GM21423 (cell line): ENCODE measurements around the gene NXPE2.
"Not testable (repeated sequence)": the region's sequence is repeated elsewhere in the genome, so short reads cannot be mapped to it uniquely, and the experiment has no call there.

Source experiments
- ATAC-seq: cut with Tn5 transposase; IDR thresholded peaks from one replicate; pipeline ENCODE4 v1.9.1; 2021; ENCODE audit warnings: mild to moderate bottlenecking, moderate library complexity; ENCODE audit not compliant: unreplicated experiment

Gene NXPE2

DNA sequence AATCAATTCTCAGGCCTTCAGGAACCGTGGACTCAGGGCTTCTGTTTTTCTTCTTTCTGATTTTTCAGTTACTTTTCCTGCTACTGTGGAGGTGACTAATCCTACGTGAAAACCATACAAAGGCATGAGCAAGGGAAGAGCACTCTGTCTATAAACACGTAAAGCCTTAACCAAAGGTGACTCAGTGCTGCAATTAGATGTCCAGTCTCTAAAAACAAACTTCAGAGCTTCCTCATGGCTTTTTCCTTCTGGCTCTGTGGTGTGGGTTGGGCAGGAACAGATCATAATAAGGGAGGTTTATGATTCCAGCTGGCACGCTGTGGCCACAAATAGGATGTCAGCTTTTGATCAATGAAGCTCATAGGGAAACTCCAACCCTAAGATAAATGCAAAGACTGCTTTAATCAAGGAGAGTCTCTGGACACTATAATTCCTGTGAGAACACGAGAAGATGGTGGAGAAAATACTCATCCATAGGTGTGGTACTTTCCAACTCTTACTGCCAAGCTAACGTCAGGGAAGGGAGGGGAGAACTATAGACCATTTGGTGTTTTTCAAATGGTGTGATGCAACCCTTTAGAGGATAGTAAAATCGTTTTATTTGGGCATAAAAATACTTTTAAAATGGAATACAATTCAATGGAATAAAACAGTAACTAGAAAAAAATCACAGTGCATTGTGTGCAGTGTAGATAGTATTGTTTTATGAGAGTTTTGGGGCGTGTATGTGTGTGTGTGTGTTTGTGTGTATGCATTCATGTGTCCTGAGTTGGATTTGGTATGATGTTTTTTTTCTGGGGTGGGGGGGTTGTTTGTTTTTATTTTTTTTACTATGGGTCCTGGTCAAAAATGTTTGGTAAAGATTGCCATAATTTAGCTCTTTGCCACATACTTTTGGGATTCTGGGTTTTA is at the start of gene NXPE2:
Gene NXPE2, plus strand, starts transcription at position 403 of the 912 bp plus-strand sequence. Its CDS starts 49 bp downstream, at position 452.
- no peak for ATAC-seq

DNA sequence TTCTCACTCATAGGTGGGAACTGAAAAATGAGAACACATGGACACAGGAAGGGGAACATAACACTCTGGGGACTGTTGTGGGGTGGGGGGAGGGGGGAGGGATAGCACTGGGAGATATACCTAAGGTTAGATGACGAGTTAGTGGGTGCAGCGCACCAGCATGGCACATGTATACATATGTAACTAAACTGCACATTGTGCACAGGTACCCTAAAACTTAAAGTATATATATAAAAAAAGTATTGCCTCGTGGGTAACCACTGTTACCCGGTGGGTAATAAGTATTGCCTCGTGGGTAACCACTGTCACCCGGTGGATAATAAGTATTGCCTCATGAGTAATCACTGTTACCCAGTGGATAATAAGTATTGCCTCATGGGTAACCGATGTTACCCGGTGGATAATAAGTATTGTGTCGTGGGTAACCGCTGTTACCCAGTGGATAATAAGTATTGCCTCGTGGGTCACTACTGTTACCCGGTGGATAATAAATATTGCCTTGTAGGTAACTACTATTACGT is 46.8 kb upstream of the NXPE2 start:
- not testable (repeated sequence) for ATAC-seq

DNA sequence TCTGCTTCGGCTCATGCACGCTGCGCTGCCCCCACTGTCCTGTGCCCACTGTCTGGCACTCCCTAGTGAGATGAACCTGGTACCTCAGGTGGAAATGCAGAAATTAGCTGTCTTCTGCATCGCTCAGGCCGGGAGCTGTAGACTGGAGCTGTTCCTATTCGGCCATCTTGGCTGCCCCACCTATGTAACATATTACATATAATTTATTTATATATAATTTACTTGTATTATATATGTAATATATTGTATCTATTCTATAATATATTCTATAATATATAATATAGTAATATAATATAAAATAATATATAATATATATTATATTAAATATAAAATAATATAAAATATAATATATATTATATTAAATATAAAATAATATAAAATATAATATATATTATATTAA is 38.9 kb upstream of the NXPE2 start:
- not testable (repeated sequence) for ATAC-seq

DNA sequence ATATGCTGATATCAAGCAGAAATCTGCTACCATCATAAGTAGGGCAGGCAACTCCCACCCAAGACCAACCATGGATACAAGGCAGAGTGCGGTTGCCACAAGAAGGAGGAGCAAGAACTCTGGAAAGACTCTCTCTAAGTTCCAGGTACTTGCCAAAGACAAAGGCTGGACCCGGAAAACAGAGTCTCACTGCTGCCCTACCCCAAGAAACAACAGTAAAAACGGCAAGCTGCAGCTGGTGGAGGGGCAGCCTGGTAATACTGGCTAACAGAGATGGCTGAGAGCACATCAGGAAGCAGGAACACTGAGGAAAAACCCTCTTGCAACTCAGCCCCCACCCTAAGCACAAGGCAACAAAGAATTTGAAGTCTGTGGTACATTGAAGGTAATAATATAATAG is 27.7 kb upstream of the NXPE2 start:
- ATAC-seq = no peak

DNA sequence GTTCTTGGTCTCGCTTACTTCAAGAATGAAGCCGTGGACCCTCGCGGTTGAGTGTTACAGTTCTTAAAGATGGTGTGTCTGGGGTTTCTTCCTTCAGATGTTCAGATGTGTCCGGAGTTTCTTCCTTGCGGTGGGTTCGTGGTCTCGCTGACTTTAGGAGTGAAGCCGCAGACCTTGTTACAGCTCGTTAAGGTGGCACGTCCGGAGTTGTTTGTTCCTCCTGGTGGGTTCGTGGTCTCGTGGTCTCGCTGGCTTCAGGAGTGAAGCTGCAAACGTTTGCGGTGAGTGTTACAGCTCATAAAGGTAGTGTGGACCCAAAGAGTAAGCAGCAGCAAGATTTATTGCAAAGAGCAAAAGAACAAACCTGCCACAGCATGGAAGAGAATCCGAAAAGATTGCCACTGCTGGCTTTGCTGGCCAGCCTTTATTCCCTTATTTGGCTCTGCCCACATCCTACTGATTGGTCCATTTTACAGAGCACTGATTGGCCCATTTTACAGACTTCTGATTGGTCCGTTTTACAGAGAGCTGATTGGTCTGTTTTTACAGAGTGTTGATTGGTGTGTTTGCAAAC is 27.1 kb upstream of the NXPE2 start:
- ATAC-seq = no peak

DNA sequence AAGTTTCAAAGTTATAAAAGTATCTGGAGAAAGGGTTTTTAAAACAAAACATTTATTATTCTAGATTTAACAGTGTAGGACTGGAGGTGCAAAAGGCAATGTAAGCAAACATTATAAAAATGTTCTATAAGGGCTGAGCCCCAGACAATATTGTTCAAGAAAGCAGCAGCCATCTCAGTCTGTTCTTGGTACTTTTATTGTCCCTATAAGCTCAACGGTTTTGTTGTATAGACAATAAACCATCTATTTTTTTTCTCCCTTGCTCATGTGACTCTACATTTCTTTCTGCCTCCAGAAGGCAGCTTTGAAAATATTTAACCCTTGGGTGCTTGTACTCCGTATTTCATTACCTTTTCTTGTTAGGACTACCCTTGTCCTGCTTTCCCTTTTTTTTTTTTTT is 25.2 kb upstream of the NXPE2 start:
- no peak for ATAC-seq

DNA sequence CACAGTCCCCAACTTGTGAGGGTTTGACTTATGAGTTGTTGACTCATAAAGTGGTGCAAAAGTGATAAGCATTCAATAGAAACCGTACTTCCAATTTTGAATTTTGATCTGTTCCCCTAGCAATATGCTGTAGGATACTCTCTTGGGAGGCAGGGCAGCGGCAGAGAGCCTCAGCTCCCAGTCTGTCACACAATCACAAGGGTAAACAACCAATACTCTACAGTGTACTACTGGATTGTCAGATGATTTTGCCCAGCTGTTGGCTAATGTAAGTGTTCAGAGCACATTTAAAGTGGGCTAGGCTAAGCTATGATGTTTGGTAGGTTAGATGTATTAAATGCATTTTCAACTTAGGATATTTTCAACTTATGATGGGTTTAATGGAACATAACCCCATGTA is 13.7 kb upstream of the NXPE2 start:
- ATAC-seq = no peak

DNA sequence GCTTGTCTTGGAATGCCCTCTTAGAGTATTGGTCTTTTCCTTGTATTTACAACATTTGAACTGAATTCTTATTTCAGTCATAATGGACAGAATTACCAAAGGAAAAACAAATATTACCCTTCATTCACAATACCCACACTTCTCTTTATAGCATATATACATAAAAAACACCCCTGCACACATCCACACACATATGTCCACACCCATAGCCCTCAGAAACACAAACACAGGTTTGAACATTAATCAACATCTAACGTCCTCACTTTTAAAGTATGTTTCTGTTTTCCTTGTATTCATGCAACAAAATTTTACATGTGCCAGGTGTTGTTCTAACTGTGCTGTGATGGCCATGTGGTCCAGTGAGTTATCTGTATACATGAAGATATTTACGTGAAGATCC is 11.6 kb upstream of the NXPE2 start:
- no peak for ATAC-seq

DNA sequence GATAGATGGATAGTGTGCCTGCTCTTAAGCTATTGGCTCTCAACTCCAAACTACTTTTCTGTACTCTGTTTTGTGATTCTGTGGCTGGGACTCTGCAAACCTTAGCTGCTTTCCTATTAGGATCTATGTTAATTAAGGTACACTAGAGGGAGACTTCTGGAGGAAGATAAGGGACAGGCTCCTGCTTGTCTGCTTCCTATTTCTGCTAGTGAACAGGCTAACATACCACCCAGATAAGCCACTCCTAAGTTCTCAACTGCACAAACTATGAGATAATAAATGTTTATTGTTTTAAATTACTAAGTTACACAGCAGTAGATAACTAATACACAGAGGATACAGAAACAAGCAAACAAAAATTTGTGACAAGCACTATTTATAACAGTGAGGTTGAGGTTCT is 10.2 kb upstream of the NXPE2 start:
- no peak for ATAC-seq

DNA sequence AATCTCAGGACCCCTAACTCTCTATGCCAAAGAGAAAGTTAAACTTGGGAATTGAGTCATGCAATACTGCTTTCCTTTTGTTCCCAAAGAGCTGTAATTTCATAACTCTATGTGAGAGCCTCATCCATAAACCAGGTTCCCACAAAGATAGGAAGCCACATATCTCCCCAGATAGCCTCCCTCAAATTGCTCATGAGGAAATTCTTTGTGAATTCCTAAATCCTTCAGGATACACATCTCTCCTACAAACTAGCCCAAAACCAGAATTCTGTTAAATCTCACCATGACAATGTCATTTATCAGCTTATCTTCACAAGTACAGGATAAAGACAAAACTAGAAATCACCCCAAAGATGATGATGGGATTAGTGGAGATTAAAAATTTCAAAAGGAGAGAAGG is 4.7 kb upstream of the NXPE2 start:
- ATAC-seq = no peak

DNA sequence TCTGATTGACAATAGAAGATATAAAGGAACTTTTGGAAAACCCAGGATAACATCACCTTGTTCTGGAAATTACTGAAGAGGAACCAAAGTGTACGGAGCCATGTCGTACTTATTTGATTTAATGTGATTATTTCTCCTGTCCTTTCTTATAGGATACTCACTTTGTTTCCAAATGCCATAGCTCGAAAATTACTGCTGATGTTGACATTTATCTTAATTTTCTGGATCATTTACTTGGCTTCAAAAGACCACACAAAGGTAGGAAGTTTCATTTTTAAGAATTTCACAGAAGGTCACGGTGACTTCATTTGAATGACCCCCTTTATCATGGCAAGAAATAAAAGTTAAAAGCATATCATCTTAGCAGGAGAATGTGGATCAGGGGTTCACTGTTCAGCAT is 1.2 kb downstream of the NXPE2 start:
- ATAC-seq = no peak

DNA sequence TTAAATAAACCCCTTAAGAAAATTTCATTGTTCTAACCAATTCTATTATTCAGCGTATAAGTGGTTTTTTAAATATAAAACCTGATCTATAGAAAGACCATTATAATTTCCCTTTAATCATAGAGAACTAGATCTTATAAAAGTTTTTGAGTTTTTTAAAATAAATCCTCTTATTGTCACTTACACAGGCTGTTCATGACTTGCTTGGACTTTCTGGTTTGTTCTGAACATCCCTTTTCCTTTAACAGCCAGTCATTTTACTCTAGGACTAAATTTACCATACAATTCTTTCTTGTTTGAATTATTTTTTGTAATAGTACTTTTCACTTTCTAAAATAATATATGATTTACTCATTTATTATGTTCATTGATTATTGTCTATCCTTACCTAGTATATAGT is 4.7 kb downstream of the NXPE2 start:
- ATAC-seq = no peak

DNA sequence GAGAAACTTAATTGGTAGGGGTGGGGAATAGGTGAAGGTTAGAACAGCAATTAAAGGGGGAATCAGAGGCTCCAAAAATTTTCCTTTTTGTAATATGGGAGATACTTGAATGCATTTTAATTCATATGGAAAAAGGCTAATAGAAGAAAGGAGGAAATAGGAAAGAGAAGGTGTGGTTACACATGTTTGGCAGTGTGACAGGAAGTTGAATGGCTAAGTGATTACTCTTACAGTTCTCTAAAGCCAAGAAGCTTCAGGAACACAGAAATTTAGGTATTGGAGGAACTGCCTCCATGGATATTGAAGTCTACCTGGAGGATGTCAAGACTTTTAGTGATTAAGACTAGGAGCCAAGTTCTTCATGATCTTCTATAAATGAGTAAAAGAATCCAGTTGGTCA is 6.3 kb downstream of the NXPE2 start:
- ATAC-seq = no peak

DNA sequence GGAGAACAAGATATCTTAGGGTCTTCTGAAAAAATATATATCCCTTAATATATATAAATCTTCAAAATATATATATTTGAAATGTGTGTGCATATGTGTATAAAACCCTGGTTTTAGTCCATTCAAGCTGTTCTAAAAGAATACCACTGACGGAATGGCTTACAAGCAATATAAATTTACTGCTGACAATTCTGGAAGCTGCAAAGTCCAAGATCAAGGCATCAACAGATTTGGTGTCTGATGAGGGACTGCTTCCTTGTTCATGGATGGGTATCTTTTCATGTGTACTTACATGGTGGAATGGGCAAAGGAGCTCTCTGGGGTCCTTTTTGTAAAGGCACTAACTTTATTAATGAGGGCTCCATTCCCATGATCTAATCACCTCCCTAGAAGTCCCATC is 6.8 kb downstream of the NXPE2 start:
- no peak for ATAC-seq

DNA sequence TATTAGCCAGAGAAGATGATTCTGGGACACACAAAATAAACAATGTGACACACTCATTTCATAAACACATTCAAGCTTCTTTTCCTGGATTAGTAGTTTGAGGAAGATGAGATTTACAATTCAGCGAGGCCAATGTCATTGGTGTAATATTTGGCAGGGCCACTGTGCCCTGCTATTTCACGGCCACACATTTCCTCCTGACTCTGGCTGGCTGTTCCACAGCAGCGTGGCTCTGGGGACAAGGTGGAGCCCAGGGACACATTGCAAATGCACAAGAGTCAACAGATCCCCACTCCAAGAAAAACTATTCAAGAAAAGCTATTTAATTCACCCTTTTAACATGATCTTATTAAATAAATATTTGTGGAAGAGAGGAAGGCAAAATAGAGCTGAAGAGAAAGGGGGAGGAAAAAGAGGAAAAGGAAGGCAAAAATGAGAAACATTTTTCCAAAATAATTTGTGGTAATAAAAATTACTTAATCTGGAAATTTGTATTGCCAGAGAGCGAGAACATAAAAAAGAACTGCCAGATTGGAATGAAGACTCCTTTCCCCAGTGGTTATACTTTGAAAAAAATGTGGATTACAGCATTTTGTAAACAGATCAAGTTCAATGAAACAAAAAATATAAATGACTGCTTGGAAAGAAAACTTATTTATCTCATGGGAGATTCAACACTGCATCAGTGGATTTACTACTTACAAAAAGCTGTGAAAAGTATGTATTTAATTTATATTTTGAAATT is 27.1 kb downstream of the NXPE2 start:
- ATAC-seq = no peak

DNA sequence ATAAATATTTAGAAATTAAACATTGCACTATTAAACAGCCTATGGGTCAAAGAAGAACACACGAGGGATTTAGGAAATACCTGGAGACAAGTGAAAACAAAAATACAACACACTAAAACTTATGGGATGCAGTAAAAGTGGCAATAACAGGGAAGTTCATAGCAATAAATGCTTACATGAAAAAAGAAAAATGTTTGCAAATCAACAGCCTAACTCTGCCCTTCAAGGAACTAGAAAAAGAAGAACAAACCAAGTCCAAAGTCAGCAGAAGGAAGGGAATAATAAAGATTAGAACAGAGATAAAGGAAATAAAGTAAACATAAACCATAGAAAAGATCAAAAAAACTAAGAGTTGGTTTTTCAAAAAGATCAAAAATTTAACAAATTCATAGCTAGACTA is 31.6 kb downstream of the NXPE2 start:
- no peak for ATAC-seq

DNA sequence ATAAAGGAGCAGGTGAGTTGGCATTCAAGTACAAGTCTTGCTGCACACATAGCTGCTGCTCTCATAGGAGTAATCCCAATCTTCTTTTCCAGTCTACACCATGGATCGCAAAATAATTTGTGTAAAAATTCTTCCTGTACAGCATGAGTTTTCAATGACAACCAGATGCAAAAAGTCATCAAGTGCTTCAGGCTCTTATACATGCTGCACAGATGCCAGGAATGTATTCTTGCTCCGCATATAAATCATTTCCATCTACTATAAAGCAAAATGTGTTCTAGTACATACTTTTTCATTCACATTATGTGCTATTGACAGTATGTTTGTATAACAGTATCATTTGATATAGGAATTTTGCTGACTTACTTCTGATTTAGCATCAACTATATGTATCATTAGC is 35.4 kb downstream of the NXPE2 start:
- ATAC-seq = no peak

DNA sequence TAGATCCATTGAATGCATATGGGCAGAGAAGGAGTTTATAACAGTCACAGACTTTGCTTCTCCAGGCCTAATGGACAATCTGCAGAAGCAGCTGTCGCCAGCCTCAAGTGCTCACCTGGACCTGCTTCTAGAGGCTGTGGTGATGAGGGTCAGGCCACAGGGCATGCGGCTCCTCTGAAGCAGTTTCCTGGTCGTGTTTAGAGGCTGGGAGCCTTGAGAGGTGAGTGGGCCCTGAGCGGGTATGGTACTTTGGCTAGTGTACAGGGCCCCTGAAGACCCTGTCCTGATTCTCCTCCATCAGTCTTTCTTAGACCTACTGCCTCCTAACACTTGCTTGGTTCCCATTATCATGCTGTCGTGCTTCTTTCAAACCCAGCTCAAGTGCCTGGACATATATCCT is 41.2 kb downstream of the NXPE2 start:
- no peak for ATAC-seq

DNA sequence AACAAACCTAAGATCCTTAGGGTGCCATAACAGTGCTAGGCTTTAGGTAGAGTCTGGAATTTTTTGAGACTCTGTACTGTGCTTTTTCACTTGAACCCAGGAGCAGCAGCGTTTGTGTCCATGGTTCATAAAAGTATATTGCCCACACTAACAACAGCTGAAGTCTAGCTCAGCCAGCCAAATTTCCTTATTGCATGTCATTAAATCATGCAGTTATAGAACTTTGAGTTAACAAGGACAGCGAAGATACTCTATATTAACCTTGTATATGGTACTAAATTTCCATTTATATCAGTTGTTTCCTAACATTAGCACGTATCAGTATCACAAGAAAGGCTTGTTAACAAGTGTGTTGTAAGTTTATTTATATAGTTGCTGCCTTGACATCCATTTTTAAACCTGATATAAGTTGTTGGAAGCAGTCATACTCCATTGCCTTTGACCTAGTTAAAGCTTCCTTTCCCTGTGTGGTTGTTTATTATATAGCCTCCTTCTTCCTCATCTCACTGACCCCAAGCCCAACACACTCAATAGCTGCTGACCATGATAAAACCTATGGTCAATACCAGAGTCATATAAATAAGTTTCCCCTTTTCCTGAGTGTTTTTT is 46.7 kb downstream of the NXPE2 start:
- ATAC-seq = no peak

DNA sequence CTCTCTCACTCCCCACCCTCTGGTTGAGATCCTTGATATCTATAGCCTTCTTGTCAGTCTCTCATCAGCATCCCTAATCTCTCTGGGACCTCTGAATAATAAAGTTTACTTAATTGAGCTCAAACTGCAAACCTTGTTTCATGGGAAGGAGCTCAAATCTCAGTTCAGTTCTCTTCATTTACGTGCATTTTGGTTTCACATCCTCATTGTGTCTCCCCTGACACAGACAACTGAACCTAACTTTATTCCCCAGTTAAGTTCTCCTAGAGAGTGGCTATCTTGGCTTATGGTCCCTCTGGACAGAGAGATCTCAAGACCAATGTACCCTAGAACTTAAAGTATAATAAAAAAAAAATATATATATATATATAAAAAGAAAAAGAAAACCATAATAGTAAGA is 47.3 kb downstream of the NXPE2 start:
- no peak for ATAC-seq

DNA sequence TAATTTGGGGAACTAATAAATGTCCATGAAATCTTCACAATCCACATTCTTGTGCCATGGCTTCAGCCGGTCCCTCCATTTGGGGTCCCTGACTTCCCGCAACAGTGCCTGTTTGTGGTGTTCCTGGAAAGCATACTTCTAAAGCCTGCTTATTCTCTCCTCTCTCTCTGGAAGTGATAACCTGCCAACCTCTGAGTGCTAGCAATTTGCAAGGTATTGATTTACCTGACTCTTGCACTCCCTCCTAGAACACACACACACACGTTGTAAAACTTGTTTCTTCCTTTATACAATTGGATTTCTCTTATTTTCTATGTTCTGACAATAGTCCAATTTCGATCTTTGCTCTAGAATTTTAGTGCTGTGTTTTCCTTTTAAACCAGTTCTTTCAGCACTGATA is 58.5 kb downstream of the NXPE2 start:
- no peak for ATAC-seq
